Measurements from ENCODE around the gene MRPS34. TPM values are rescaled to one million over a fixed set of nuclear protein-coding genes. Genes with fewer than 3 reads are reported as not detected.

The MRPS34 gene
- total RNA-seq, 2 experiments from 2014 or later: 146 to 175 TPM

DNA sequence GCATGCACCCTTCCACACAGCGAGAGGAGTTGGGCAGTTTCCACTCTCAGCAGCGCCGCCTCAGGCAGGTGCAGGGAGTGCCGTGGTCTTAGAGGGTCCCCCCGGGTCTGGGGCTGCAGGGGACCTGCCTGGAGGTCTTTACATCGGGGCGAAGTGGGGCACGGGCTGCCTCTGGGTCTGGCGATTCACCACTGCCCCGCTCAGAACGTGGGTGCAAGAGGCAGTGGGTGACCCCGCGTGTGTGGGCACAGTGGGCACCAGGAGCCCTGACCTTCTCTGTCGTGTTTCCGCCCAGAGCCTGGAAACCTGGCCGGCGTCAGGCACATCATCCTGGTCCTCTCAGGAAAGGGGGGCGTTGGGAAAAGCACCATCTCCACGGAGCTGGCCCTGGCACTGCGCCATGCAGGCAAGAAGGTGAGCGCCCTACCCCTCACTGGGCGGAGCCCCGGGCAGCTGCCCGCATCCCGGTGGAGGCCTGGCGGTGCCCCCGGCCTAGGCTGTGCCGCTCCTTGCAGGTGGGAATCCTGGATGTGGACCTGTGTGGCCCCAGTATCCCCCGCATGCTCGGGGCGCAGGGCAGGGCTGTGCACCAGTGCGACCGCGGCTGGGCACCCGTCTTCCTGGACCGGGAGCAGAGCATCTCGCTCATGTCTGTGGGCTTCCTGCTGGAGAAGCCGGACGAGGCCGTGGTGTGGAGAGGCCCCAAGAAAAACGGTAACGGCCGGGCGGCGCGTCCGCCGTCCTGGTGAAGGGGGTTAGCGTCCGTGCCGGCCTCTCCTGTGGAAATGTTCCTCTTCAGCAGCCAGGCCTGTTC is 13.5 kb upstream of the MRPS34 start:
- Mint-ChIP-seq H3K9me3 (ENCODE audit: low read depth) (no peaks in the 10 kb centered on the region), H3K27ac (no peak overlapping the region), H3K27me3 (no peaks in the 10 kb centered on the region), H3K36me3 (ENCODE audit: low read depth) (peaks cover 8% of the 10 kb centered on the region), H3K4me3 (no peak overlapping the region), H3K4me1 (peaks cover 18% of the 10 kb centered on the region)
- DNase-seq (peak; percentile 9), ATAC-seq (no peak)
- ChIA-PET CTCF (no interaction called here), POLR2A (no interaction called here)
- intact Hi-C loops (cut with DNase I, micrococcal nuclease): no loop called here

DNA sequence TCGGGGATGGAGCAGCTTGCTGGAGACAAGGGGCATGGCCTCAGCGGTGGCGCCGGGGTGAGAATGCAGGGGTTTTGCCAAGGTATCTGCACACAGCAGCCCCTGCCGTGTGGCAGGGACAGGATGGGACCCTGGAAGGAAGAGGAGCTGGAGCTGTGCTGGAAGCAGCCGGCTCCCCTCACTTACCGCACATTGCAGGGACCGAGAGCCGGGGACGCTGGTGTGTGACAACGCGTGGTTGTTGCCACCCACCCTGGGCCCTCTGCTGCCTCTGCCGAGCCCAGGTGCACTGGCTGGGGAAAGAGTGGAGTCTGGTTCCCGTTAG is 12.9 kb upstream of the MRPS34 start:
- POLR2A ChIA-PET: no interaction called here
- no peaks in the 10 kb centered on the region for H3K27me3 Mint-ChIP-seq
- no peaks in the 10 kb centered on the region for H3K9me3 Mint-ChIP-seq (ENCODE audit: low read depth)
- no peak overlapping the region for H3K27ac Mint-ChIP-seq
- H3K4me3 Mint-ChIP-seq: no peak overlapping the region
- intact Hi-C loops (cut with DNase I, micrococcal nuclease): no loop called here
- H3K36me3 Mint-ChIP-seq (ENCODE audit: low read depth): peaks cover 10% of the 10 kb centered on the region
- H3K4me1 Mint-ChIP-seq: peaks cover 25% of the 10 kb centered on the region
- ATAC-seq (no peak), DNase-seq (no peak)
- CTCF ChIA-PET: no interaction called here

DNA sequence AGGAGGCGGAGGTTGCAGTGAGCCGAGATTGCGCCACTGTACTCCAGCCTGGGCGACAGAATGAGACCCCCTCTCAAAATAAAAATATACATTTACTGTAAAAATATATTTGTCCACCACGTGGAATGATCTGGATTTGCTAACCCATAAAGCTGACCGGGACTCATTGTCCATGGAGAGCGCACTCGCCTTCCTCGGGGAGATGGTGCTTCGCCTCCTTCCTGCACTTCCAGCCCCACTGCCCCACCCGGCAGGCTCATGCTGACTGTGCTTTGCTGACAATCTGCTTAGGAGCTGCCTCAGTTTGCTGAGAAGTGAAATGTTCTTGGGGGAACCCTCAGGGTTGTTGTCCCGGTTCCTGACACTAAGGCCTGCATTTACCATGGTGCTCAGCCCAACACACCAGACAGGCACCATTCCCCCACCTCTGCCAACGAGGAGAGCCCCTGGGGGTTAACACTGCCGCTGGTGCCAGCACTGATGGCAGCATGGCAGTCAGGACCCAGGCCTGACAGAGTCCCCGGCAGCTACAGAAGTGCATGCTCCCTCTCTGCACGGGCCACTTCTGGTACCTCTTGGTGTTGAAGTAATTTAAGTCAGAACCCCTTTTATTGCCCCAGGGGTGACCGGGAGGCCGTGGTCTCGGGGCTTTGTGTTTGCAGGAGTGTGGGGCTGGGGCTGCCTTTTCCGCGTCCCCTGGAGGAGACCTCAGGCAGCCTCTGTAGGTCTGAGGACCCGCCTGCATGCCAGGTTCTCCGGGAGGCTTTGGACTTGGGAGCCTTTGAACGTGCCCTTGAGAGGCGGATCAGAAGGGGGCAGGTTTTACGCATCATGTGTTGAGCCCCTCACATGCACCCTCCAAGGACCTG is 12.3 kb upstream of the MRPS34 start:
- H3K27me3 Mint-ChIP-seq: no peaks in the 10 kb centered on the region
- ChIA-PET POLR2A (no interaction called here), CTCF (no interaction called here)
- H3K9me3 Mint-ChIP-seq (ENCODE audit: low read depth): no peaks in the 10 kb centered on the region
- H3K4me3 Mint-ChIP-seq: peak overlapping the region; percentile 55
- H3K36me3 Mint-ChIP-seq (ENCODE audit: low read depth): peaks cover 10% of the 10 kb centered on the region
- intact Hi-C loops (cut with DNase I, micrococcal nuclease): loop anchor here in 1 of 2 experiments (5.0 kb wide), 1 partner anchor 42 kb away; the partner anchor contains the start of genes FAHD1 and HAGH
- no peak overlapping the region for H3K27ac Mint-ChIP-seq
- ATAC-seq (no peak), DNase-seq (no peak)
- peaks cover 26% of the 10 kb centered on the region for H3K4me1 Mint-ChIP-seq

DNA sequence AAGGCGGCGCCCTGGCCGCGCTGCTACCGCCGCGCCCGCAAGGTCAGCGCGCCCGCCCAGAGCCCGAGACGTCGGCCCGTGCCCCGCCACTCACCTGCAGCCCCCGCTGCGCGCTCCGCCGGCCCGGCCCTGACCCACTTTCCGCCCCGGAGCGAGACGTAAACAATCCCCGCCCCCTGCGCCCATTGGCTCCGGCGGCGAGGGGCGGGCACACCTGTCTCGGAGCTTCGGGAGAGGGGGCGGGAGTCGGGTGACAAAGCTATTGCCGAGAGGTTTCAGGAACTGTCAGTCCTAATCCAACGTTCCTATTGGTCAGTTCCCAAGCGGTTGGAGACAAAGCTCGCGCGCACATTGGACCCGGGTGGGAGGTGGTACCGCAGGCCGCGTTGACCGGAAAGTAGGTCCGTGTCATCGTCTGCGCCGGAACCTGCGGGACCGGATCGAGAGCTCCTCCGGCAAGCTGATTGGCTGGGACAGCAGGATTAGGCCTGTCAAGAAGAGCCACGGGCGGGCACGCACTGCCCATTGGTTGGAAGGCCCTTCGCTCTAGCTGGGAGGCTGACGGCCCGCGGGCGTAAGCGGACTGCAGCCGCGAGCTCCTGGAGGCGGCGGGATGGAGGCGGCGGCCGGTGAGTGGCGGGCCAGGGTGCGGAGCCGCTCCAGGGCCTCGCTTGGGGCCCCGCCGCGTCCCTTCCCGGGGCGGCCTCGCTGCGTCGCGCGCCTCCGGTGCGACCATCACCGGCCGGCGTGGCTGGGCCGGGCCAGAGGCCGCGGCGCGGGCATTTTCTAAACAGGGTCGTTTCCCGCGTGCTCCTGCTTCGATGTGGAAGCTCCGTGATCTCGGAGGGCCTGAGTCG is 9.7 kb upstream of the MRPS34 start, which contains the start of the genes NUBP2 and SPSB3:
TSS of gene NUBP2 (plus strand) at position 553 of the 857 bp plus-strand sequence. CDS start at position 614, 61 bp downstream.
TSS of gene SPSB3 (minus strand) at position 164 of the 857 bp plus-strand sequence. CDS start 1,088 bp downstream, outside the sequence.
- no peaks in the 10 kb centered on the region for H3K9me3 Mint-ChIP-seq (ENCODE audit: low read depth)
- H3K27me3 Mint-ChIP-seq: no peaks in the 10 kb centered on the region
- peak; percentile 93 for ATAC-seq
- CTCF ChIA-PET: interaction anchor here (0.6 to 1.6 kb wide), 14 partner anchors 8 to 372 kb away, joined by 3 to 16 read pairs (median 4); partner anchors contain the start of genes EME2, MAPK8IP3, MRPS34 and NME3
- H3K4me3 Mint-ChIP-seq: peak within 1 kb of the TSS; percentile 94
- intact Hi-C loops (cut with DNase I, micrococcal nuclease): loop anchor here (1.0 to 5.0 kb wide), 19 partner anchors 9 to 754 kb away; partner anchors contain the start of genes HAGH (in 2 of the 2), MRPS34 (in 2 of the 2), ABCA3 (in 1 of the 2) and CRAMP1 (in 1 of the 2)
- POLR2A ChIA-PET: interaction anchor here (0.6 to 2.8 kb wide), 14 partner anchors 8 to 1146 kb away, joined by 3 to 39 read pairs (median 4); partner anchors contain the start of genes EME2, FAHD1, FLYWCH2 and MAPK8IP3
- H3K4me1 Mint-ChIP-seq: peaks cover 26% of the 10 kb centered on the region
- peak within 1 kb of the TSS; percentile 85 for H3K27ac Mint-ChIP-seq
- peaks cover 5% of the 10 kb centered on the region for H3K36me3 Mint-ChIP-seq (ENCODE audit: low read depth)
- peak; percentile 99 for DNase-seq

DNA sequence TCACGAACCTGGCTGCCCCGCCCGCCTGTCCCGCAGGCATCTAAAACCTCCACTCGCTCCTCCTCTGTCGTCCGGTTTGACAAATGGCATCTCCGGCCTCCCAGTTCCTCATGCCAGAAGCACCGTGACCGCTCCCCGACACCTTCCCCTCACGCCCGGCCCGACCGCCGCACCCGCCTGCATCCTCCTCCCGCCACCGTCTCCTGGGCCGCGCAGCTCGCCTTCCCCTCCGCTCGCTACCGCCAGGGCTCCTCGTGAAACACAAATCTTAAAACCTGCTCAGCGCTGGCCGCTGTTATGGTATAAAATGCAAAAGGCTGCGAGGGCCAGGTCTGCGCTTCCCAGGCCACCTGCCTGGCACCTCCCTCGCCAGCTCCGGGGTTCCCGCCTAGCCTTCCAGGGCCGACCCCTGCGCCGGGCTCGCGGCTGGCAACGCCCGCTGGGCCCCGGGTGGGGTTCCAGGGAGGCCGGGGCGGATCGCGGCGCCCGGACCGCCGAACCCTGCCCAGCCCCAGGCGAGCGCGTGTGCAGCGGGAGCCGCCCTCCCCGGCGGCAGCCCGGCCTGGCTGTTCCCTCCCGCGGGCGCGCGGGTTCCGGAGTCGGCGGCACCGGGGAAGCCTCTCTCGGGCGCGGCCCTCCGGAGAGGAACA is 8.9 kb upstream of the MRPS34 start:
- peak overlapping the region; percentile 94 for H3K4me3 Mint-ChIP-seq
- H3K4me1 Mint-ChIP-seq: peaks cover 26% of the 10 kb centered on the region
- POLR2A ChIA-PET: interaction anchor here (0.6 to 2.8 kb wide), 10 partner anchors 9 to 1101 kb away, joined by 3 to 39 read pairs (median 5); partner anchors contain the start of genes EME2, FAHD1, FLYWCH2 and MAPK8IP3
- DNase-seq (peak; percentile 61), ATAC-seq (peak; percentile 1)
- H3K27me3 Mint-ChIP-seq: no peaks in the 10 kb centered on the region
- H3K27ac Mint-ChIP-seq: no peak overlapping the region
- intact Hi-C loops (cut with DNase I, micrococcal nuclease): loop anchor here (1.0 to 5.0 kb wide), 19 partner anchors 9 to 755 kb away; partner anchors contain the start of genes HAGH (in 2 of the 2), MRPS34 (in 2 of the 2), ABCA3 (in 1 of the 2) and CRAMP1 (in 1 of the 2)
- peaks cover 5% of the 10 kb centered on the region for H3K36me3 Mint-ChIP-seq (ENCODE audit: low read depth)
- no peaks in the 10 kb centered on the region for H3K9me3 Mint-ChIP-seq (ENCODE audit: low read depth)
- CTCF ChIA-PET: interaction anchor here (0.6 to 1.6 kb wide), 13 partner anchors 8 to 373 kb away, joined by 3 to 16 read pairs (median 5); partner anchors contain the start of genes EME2, MAPK8IP3, MRPS34 and NME3

DNA sequence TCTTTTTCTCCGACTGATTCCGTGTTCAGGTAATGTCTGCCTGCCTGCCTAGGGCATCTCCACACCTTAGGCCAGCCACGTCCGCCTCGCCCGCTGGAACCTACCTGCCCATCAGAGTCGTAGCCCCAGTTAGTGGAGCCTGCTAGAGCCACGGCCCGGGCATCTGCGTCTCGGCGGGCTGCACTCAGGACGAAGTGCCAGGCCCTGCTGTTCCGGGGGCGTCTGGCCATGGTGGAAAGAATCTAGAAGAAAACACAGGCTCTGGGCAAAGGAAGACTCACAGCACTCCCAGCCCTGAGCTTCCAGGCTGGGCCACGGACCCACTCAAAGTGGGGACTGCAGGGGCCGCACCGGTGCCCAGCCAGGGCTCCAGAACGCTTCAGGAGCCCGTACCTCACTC is 8.3 kb upstream of the MRPS34 start:
- ChIA-PET POLR2A (interaction anchor here (0.6 to 2.8 kb wide), 2 partner anchors 9 to 734 kb away, joined by 3 to 39 read pairs; partner anchors contain the start of genes EME2, MRPS34 and NME3), CTCF (interaction anchor here (0.6 kb wide), 2 partner anchors 74 to 150 kb away, joined by 3 to 4 read pairs; no protein-coding TSS in a partner anchor)
- Mint-ChIP-seq H3K9me3 (ENCODE audit: low read depth) (no peaks in the 10 kb centered on the region), H3K4me1 (peaks cover 26% of the 10 kb centered on the region), H3K36me3 (ENCODE audit: low read depth) (peaks cover 8% of the 10 kb centered on the region), H3K4me3 (peak overlapping the region; percentile 94), H3K27ac (peak overlapping the region; percentile 25), H3K27me3 (no peaks in the 10 kb centered on the region)
- intact Hi-C loops (cut with DNase I, micrococcal nuclease): loop anchor here in 1 of 2 experiments (5.0 kb wide), 1 partner anchor 46 kb away; the partner anchor contains the start of genes FAHD1 and HAGH
- DNase-seq (peak; percentile 5), ATAC-seq (no peak)

DNA sequence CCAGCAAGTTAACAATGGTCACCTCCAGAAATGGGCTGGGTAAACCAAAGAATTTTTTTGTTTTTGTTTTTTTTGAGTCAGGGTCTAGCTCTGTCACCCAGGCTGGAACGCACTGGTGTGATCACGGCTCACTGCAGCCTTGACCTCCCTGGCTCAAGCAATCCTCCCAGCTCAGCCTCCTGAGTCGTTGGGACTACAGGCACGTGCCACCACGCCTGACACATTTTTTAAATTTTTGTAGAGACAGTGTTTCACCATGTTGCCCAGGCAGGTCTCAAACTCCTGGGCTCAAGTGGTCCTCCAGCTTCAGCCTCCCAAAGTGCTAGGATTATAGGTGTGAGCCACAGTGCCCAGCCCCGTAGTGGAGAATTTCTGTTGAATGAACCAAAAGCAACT is 7.7 kb upstream of the MRPS34 start:
- Mint-ChIP-seq H3K36me3 (ENCODE audit: low read depth) (peaks cover 8% of the 10 kb centered on the region), H3K27me3 (no peaks in the 10 kb centered on the region), H3K27ac (no peak overlapping the region), H3K4me1 (peaks cover 26% of the 10 kb centered on the region), H3K9me3 (ENCODE audit: low read depth) (no peaks in the 10 kb centered on the region), H3K4me3 (peak overlapping the region; percentile 94)
- DNase-seq (peak; percentile 3), ATAC-seq (no peak)
- CTCF ChIA-PET: no interaction called here
- POLR2A ChIA-PET: no interaction called here
- intact Hi-C loops (cut with DNase I, micrococcal nuclease): loop anchor here in 1 of 2 experiments (5.0 kb wide), 1 partner anchor 47 kb away; the partner anchor contains the start of genes FAHD1 and HAGH

DNA sequence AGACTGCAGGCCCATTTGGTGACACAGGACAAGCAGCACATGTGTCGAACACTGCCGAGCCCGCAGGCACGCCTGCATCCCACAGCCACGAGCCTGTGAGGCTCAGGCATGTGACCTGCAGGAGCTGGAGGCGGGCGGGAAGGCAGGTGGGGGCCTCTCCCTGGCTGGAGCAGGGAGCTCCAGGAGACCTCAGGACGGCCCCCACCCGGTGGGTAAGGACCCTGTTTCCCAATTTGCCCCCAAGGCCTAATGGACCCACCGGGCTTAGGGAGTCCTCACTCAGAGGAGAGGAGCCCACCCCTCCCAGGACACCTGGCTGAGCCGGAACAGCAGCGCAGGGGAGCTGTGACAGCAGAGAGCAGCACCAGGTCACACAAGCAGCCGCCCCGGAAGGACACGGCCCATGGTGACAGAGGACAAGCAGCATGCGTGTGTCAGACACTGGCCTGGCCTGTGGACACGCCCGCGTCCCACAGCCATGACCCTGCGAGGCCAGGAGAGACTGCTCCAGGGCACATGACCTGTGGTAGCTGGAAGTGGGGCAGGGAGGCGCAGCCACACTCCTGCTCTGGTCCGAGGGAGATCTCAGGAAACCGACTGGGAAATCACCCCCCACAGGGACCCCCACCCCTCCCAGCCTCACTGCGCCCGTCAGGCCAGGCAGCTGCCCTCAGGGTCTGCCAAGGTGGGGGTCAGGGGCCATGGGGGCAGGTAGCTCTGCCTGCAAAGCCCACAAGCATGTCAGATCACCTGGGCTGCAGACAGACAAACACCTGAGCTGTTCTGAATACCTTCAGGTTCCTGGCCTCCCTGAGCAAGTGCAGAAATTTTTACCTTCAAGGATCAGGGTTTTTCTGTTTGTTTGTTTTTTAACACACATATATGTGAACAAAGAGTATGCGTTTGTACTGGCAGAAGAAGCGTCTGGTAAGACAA is 7.1 kb upstream of the MRPS34 start:
- peak; percentile 10 for DNase-seq
- no peaks in the 10 kb centered on the region for H3K27me3 Mint-ChIP-seq
- ChIA-PET POLR2A (no interaction called here), CTCF (no interaction called here)
- peaks cover 8% of the 10 kb centered on the region for H3K36me3 Mint-ChIP-seq (ENCODE audit: low read depth)
- H3K4me1 Mint-ChIP-seq: peaks cover 22% of the 10 kb centered on the region
- H3K4me3 Mint-ChIP-seq: peak overlapping the region; percentile 12
- intact Hi-C loops (cut with DNase I, micrococcal nuclease): loop anchor here in 1 of 2 experiments (5.0 kb wide), 1 partner anchor 47 kb away; the partner anchor contains the start of genes FAHD1 and HAGH
- no peaks in the 10 kb centered on the region for H3K9me3 Mint-ChIP-seq (ENCODE audit: low read depth)
- H3K27ac Mint-ChIP-seq: no peak overlapping the region
- ATAC-seq: no peak

DNA sequence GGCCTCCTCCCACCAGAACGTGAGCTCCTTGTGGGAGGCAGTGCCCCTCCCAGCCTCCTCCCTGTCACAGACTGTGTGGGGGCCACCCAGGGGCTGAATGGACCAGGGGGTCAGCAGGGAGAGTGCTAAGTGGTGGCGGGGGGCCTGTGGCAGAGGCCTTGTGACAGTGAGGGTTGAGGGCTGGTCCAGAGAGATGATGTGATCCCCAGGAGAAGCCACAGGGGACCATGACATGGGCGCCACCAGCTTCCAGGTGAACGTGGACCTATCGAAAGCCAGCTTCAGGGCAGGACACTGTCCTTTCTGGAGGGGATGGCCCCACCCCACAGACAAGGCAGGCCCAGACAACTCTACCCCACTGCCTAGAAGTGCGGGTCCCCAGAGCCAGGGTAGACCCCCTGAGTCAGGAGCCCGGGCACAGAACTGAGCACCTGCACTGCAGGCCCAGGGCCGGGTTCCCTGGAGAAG is 6.3 kb upstream of the MRPS34 start:
- Mint-ChIP-seq H3K27ac (peak overlapping the region; percentile 25), H3K27me3 (no peaks in the 10 kb centered on the region), H3K9me3 (ENCODE audit: low read depth) (no peaks in the 10 kb centered on the region), H3K4me3 (no peak overlapping the region), H3K4me1 (peaks cover 24% of the 10 kb centered on the region), H3K36me3 (ENCODE audit: low read depth) (peaks cover 8% of the 10 kb centered on the region)
- ChIA-PET CTCF (no interaction called here), POLR2A (no interaction called here)
- intact Hi-C loops (cut with DNase I, micrococcal nuclease): no loop called here
- ATAC-seq: no peak
- DNase-seq: peak; percentile 3
